Smooth muscle cell (in vitro differentiated cells): Measurements from ENCODE around the gene UBAC1. TPM values are rescaled to one million over a fixed set of nuclear protein-coding genes. Genes with fewer than 3 reads are reported as not detected.

Source experiments
- DNase-seq: peaks from one replicate; lab custom pipeline; 2025; ENCODE audit not compliant: unreplicated experiment; lab: John Stamatoyannopoulos, UW
- H2AFZ ChIP-seq: fragments of 200-600 bp; sonication (generic); 2 replicates; pipeline ENCODE4 v1.6.0; 2016; ENCODE audit warnings: antibody characterized with exemption, low read depth, mild to moderate bottlenecking
- H3F3A ChIP-seq: fragments of 200-600 bp; sonication (generic); 2 replicates; pipeline ENCODE4 v1.6.0; 2017; ENCODE audit warnings: antibody characterized with exemption, low read depth
- H3K27ac ChIP-seq: fragments of 200-600 bp; sonication (generic); 2 replicates; pipeline ENCODE4 v1.5.1; 2016; ENCODE audit warnings: low read depth, mild to moderate bottlenecking
- H3K27me3 ChIP-seq: fragments of 200-600 bp; sonication (generic); 2 replicates; pipeline ENCODE4 v1.6.1; 2016; ENCODE audit warnings: low read depth, mild to moderate bottlenecking
- H3K36me3 ChIP-seq: fragments of 200-600 bp; sonication (generic); 2 replicates; pipeline ENCODE4 v1.5.1; 2016; ENCODE audit warnings: low read depth
- H3K4me1 ChIP-seq: fragments of 200-600 bp; sonication (generic); 2 replicates; pipeline ENCODE4 v1.5.1; 2016; ENCODE audit warnings: low read depth
- H3K4me2 ChIP-seq: fragments of 200-600 bp; sonication (generic); 2 replicates; pipeline ENCODE4 v1.6.0; 2016; ENCODE audit warnings: mild to moderate bottlenecking
- H3K4me3 ChIP-seq: fragments of 200-600 bp; sonication (generic); 2 replicates; pipeline ENCODE4 v1.5.1; 2016; ENCODE audit warnings: mild to moderate bottlenecking
- H3K79me2 ChIP-seq: fragments of 200-600 bp; sonication (generic); 2 replicates; pipeline ENCODE4 v1.6.0; 2016; ENCODE audit warnings: low read depth, mild to moderate bottlenecking
- H3K9ac ChIP-seq: fragments of 200-600 bp; sonication (generic); 2 replicates; pipeline ENCODE4 v1.6.0; 2016; ENCODE audit warnings: low read depth
- H3K9me3 ChIP-seq: fragments of 200-600 bp; sonication (generic); replicated peaks from 2 replicates; pipeline ENCODE4 v1.5.1; 2016; ENCODE audit warnings: low read depth
- H4K20me1 ChIP-seq: fragments of 200-600 bp; sonication (generic); 2 replicates; pipeline ENCODE4 v1.6.0; 2016; ENCODE audit warnings: low read depth
- WGBS: methylation state at CpG from one replicate; pipeline ENCODE4 v1.1.7; 2016; ENCODE audit warnings: low lambda C conversion rate; 5-methylcytosine and 5-hydroxymethylcytosine counted together
- polyA plus RNA-seq: library from polyadenylated mRNA; unstranded; fragments of >200 nt; fragmentation: Nextera tagmentation; extraction: Ambion mirVana; gene quantifications from 2 replicates; pipeline ENCODE4 v1.2.1, GENCODE V29; 2016
- total RNA-seq: library from RNA; depleted of rRNA; stranded (reverse); fragments of >200 nt; gene quantifications from 2 replicates; pipeline ENCODE4 v1.2.3, GENCODE V29; 2014
- TF ChIP-seq, protein P1 (sequence below): fragments of 200-600 bp; sonication (generic); IDR thresholded peaks from 2 replicates; pipeline ENCODE4 v1.5.1; 2017; ENCODE audit warnings: borderline replicate concordance, mild to moderate bottlenecking, antibody characterized with exemption; ENCODE audit not compliant: insufficient read depth, poor library complexity, severe bottlenecking

The UBAC1 gene
- total and polyA plus RNA-seq, 2 experiments from 2014 or later = 35.3 to 43.5 TPM

DNA sequence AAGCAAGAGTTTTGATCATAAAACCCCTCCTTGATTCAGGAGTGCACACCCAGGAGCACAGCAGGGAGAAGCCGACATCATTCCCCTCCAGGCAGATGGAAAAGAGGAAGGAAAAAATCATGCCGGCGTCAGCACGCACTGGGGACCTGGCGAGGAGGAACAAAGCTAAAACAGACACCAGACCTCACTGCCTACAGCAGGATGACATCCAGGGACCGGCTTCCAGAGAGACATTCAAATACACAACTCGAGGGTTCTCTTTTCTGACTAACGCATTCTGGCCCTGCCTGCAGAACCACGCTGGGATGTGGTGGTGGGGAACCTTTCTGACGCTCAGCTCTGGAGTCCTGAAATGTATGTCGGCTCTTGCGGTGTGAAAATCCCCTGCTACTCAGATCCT is 2.7 kb downstream of the UBAC1 start:
- Histone ChIP-seq H3K9ac (no peak overlapping the region), H3K36me3 (no peaks in the 10 kb centered on the region), H3K27ac (no peak overlapping the region), H3K27me3 (no peaks in the 10 kb centered on the region), H3K9me3 (no peaks in the 10 kb centered on the region), H3F3A (no peaks in the 10 kb centered on the region), H3K4me2 (no peak overlapping the region), H3K79me2 (peaks cover 60% of the 10 kb centered on the region), H4K20me1 (peaks cover 55% of the 10 kb centered on the region), H3K4me3 (no peak overlapping the region), H2AFZ (no peak overlapping the region), H3K4me1 (peaks cover 7% of the 10 kb centered on the region)
- TF ChIP-seq, protein P1, sequence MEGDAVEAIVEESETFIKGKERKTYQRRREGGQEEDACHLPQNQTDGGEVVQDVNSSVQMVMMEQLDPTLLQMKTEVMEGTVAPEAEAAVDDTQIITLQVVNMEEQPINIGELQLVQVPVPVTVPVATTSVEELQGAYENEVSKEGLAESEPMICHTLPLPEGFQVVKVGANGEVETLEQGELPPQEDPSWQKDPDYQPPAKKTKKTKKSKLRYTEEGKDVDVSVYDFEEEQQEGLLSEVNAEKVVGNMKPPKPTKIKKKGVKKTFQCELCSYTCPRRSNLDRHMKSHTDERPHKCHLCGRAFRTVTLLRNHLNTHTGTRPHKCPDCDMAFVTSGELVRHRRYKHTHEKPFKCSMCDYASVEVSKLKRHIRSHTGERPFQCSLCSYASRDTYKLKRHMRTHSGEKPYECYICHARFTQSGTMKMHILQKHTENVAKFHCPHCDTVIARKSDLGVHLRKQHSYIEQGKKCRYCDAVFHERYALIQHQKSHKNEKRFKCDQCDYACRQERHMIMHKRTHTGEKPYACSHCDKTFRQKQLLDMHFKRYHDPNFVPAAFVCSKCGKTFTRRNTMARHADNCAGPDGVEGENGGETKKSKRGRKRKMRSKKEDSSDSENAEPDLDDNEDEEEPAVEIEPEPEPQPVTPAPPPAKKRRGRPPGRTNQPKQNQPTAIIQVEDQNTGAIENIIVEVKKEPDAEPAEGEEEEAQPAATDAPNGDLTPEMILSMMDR = no peak
- 73% methylated on average over 12 of the region's 12 CpGs for WGBS
- no peak for DNase-seq

DNA sequence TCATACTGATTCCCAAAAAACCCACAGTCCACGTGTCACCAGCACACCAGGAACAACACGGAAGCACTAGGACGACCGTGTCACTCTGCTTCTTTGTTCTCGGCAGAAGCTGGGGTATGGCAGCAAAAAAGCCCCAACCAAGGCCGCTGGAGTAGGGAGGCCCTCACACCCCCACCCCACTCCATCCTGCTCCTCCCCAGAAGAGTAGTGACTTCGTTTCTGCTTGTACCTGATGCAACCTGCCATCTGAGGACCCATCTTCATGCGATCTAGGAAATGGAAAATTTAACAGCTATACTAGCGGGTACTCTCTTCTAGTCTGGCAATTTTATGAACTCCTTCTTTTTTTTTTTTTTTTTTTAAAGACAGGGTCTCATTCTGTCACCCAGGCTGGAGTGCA is 3.7 kb downstream of the UBAC1 start:
- H3K79me2 ChIP-seq = peaks cover 60% of the 10 kb centered on the region
- TF ChIP-seq, protein P1 = no peak

DNA sequence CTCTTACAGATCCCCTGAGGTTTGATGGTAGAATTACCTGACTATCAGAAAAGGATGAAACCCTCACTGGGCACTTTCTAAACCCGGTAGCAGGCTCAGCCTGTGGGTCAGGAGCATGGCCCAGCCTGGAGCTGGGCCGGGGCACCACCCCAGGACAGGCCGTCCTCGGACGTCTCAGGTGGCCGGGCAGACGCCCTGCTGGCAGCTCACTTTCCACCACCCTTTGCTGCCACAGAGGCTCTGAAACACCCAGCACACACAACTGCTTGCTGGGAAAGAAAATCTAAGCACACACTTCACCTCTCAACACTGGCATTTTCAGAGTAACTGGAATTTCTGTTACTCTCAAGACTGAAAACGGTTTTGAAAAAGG is 4.4 kb downstream of the UBAC1 start:
- H3F3A ChIP-seq = no peaks in the 10 kb centered on the region
- no peak overlapping the region for H3K27ac ChIP-seq
- no peak for DNase-seq
- H3K9ac ChIP-seq = no peak overlapping the region
- H3K36me3 ChIP-seq = no peaks in the 10 kb centered on the region
- H3K9me3 ChIP-seq = no peaks in the 10 kb centered on the region
- H3K4me1 ChIP-seq = peaks cover 11% of the 10 kb centered on the region
- peaks cover 60% of the 10 kb centered on the region for H3K79me2 ChIP-seq
- 97% methylated on average over 8 of the region's 8 CpGs for WGBS
- no peaks in the 10 kb centered on the region for H3K27me3 ChIP-seq
- H3K4me3 ChIP-seq = no peak overlapping the region
- H4K20me1 ChIP-seq = peaks cover 55% of the 10 kb centered on the region
- TF ChIP-seq, protein P1 = no peak
- H3K4me2 ChIP-seq = no peak overlapping the region
- H2AFZ ChIP-seq = no peak overlapping the region

More for the DNA sequence above, 3.7 kb downstream of the UBAC1 start:
- no peak overlapping the region for H3K27ac ChIP-seq
- H3K27me3 ChIP-seq = no peaks in the 10 kb centered on the region
- WGBS = 93% methylated on average over 9 of the region's 9 CpGs
- H3K4me1 ChIP-seq = peaks cover 7% of the 10 kb centered on the region
- H2AFZ ChIP-seq = no peak overlapping the region
- no peak overlapping the region for H3K4me3 ChIP-seq
- H3K9me3 ChIP-seq = no peaks in the 10 kb centered on the region
- no peak for DNase-seq
- H3K4me2 ChIP-seq = no peak overlapping the region
- no peak overlapping the region for H3K9ac ChIP-seq
- peaks cover 55% of the 10 kb centered on the region for H4K20me1 ChIP-seq
- H3F3A ChIP-seq = no peaks in the 10 kb centered on the region
- H3K36me3 ChIP-seq = no peaks in the 10 kb centered on the region

DNA sequence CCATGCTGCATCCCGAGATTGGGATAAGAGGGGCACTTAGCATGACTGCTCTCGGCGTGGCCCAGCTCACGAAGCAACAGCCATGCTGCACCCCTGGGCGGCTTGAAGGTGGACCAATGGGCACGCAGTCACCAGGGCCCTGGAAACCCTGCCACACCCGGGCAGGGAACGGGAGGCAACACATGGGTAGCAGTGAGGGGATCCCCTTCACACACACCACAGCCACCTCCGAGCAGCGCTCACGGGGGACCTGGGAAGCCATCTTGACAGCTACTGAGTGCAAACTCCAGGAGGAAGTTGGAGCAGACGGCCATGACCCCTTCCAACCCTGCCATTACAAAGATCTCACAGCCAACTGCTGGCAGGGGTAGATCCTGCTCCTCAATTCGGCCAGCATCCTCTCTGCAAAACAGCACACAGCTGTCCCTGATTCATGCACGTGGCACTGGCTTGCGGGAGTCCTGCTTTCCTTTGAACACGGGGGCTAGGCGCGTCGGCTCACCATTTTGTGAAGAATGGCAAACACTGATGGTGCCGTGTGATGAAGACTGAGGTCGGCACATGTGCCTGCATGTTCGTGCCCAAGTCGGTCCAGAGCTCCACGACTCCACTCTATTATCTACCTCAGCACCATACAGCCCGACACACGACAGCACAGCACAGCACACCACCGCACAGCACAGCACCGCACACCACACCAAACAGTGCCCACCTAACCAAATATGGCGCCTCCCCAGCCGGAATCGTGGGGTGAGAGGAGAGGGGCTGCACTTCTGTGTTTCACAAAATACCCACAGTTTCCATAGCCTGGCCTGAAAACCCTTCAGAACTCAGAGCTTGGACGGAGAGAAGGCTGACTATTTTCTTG is 5.0 kb downstream of the UBAC1 start:
- peaks cover 17% of the 10 kb centered on the region for H3K4me1 ChIP-seq

More for the DNA sequence above, 5.0 kb downstream of the UBAC1 start:
- WGBS = 95% methylated on average over 32 of the region's 32 CpGs
- H3K4me2 ChIP-seq = no peak overlapping the region
- H3F3A ChIP-seq = no peaks in the 10 kb centered on the region
- H3K36me3 ChIP-seq = no peaks in the 10 kb centered on the region
- no peaks in the 10 kb centered on the region for H3K27me3 ChIP-seq
- no peak overlapping the region for H2AFZ ChIP-seq
- H3K79me2 ChIP-seq = peaks cover 60% of the 10 kb centered on the region
- H4K20me1 ChIP-seq = peaks cover 55% of the 10 kb centered on the region
- H3K9me3 ChIP-seq = no peaks in the 10 kb centered on the region
- H3K27ac ChIP-seq = no peak overlapping the region
- H3K9ac ChIP-seq = no peak overlapping the region
- DNase-seq = no peak
- no peak overlapping the region for H3K4me3 ChIP-seq
- TF ChIP-seq, protein P1 = no peak
